Posterior vena cava (tissue), 2 donors: ENCODE results near the gene EDN3. TPM values are rescaled to one million over a fixed set of nuclear protein-coding genes. Genes with fewer than 3 reads are reported as not detected.
"Not testable (repeated sequence)": the region's sequence is repeated elsewhere in the genome, so short reads cannot be mapped to it uniquely, and the experiment has no call there.

Experiments used
- DNase-seq: peaks from one replicate; pipeline ENCODE4 v3.0.0-alpha.2; 2020; ENCODE audit warnings: low spot score
- intact Hi-C, 2 donors: fragments of 100-400 bp; cut with DNase I; formaldehyde crosslinking; loops; one replicate each; pipeline versions ENCODE4 v1.14.1 to v1.14.2; 2022 to 2023
- total RNA-seq, 2 donors: library from RNA; stranded (reverse); fragmentation: NEBNext Ultra II Directional; extraction: Animal tissue kit (Norgen Biotek cat#: 25700); gene quantifications; one replicate each; pipeline ENCODE4 v1.2.1, GENCODE V29; 2021
- donor health status: DM: yes; HTN: yes; CAD: no.
- donor health status: DM: yes; HTN: yes; CAD: no.

The EDN3 gene
- total RNA-seq, 2 donors from 2014 or later, result not detected

- intact Hi-C loops, result no loop called here
- DNase-seq, result no peak
These were observed 54.8 kb downstream of the EDN3 start for GRCh38 chr20:59355242-59355641.

GRCh38 chr20:59356662-59357165 is 56.3 kb downstream of the EDN3 start:
- intact Hi-C loops, result no loop called here
- no peak for DNase-seq

- intact Hi-C loops, DNase-seq: not testable (repeated sequence)
These were observed 58.4 kb downstream of the EDN3 start for GRCh38 chr20:59358793-59359192.

- DNase-seq, result no peak
- intact Hi-C loops, result no loop called here
These were observed 59.7 kb downstream of the EDN3 start for GRCh38 chr20:59359906-59360725.

GRCh38 chr20:59360934-59361333 is 60.5 kb downstream of the EDN3 start:
- intact Hi-C loops, result no loop called here
- no peak for DNase-seq

- DNase-seq, result no peak
- intact Hi-C loops, result no loop called here
These were observed 61.0 kb downstream of the EDN3 start for GRCh38 chr20:59361411-59361810.

- no peak for DNase-seq
These were observed 62.7 kb downstream of the EDN3 start for GRCh38 chr20:59363101-59363500.

GRCh38 chr20:59364611-59365010 is 64.2 kb downstream of the EDN3 start:
- intact Hi-C loops, result no loop called here
- DNase-seq, result no peak

More at GRCh38 chr20:59363101-59363500, 62.7 kb downstream of the EDN3 start:
- intact Hi-C loops, result no loop called here

GRCh38 chr20:59365611-59366285 is 65.3 kb downstream of the EDN3 start:
- intact Hi-C loops, result no loop called here
- no peak for DNase-seq

GRCh38 chr20:59371431-59371830 is 71.0 kb downstream of the EDN3 start:
- intact Hi-C loops, result no loop called here
- DNase-seq, result no peak

GRCh38 chr20:59374261-59374660 is 73.8 kb downstream of the EDN3 start:
- DNase-seq, result no peak
- intact Hi-C loops, result no loop called here

- DNase-seq, result no peak
These were observed 75.1 kb downstream of the EDN3 start for GRCh38 chr20:59375541-59375940.

More at GRCh38 chr20:59375541-59375940, 75.1 kb downstream of the EDN3 start:
- intact Hi-C loops, result no loop called here

Other genes starting within 250 kb of the EDN3 start
- under 1 TPM; 0.37 to 0.57 TPM for gene ZNF831, start 136.8 kb upstream of the EDN3 start, total RNA-seq